Hepatic stellate cell (primary cell): ENCODE results near the gene ACY1.
A peak's percentile ranks its signal among the peaks of the same experiment; 100 is the strongest.

Experiments used
- DNase-seq: peaks from one replicate; pipeline ENCODE4 v3.0.0; 2011; ENCODE audit warnings: low spot score

The ACY1 gene

DNA sequence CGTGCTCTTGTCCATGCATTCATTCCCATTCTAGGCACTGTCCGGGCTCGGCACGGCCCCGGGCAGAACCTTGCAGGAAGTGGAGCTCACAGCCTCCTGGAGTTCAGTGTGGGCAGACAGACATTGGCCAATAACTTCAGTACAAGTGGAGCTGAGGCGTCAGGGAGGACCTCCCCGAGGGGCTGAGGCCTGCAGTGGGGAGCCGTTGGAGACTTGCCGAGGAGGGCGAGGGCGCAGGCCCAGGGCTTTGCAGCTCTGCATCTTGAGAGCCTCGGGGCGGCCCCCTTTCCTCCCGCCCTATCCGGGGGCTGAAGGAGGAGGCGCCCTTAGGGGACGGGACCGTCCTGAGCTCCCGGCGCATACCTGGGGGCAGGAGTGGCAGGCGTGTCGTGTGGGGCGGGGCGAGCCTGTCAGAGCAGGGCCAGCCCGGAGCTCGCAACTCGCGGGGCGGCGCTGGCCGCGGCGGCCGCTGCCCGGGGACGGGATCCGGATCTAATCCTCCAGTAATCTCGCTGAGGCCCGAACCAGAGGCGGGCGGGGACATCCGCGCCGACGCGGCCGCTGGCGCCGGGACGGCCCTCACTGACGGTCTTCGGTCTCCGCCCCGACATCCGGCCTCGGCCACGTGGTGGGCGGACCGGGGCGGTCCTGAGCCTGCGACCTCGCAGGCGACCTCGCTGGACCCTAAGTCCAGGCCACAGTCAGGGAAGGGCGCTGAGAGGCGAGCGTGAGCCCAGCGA lies at the start of gene ACY1:
Gene ACY1 (plus strand): TSS at position 698 of the 740 bp plus-strand sequence. CDS start 530 bp downstream, outside the sequence.
- DNase-seq, result peak; percentile 99

DNA sequence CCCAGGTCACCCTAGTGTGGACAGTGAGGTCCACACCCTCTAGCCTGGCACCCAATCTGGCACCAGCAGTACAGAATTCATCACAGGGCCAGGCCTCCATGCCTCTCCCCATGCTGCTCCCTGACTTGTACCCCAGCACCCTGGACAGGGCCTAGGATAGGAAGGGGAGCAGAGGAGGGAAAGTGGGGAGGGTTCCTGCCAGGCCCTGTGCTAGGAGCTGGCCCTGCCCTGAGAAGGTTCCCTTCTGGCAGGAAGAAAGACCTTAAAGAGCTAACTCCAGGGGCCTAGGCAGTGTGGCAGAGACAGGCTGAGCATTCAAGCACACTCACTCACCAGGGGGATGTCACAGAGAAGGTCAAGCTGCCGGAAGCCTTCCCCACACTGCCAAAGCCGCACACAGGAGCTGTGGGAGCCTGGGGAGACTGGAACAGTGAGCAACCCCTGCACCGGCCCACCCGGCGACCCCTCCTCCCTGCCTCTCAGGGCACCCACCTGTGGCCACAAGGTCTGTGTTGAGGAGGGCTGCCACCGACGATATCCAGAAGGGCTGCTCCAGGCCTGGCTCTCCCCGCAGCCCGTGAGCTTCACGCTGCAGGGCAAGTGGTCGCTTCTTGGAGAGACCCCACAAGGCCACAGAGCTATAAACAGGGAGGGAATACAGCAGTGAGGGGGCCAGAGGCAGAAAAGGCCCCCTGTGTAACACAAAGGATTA lies 49.0 kb upstream of the ACY1 start:
- DNase-seq, result no peak

- no peak for DNase-seq
Observed at GRCh38 chr3:51934991-51935885, 48.1 kb upstream of the ACY1 start.

DNA sequence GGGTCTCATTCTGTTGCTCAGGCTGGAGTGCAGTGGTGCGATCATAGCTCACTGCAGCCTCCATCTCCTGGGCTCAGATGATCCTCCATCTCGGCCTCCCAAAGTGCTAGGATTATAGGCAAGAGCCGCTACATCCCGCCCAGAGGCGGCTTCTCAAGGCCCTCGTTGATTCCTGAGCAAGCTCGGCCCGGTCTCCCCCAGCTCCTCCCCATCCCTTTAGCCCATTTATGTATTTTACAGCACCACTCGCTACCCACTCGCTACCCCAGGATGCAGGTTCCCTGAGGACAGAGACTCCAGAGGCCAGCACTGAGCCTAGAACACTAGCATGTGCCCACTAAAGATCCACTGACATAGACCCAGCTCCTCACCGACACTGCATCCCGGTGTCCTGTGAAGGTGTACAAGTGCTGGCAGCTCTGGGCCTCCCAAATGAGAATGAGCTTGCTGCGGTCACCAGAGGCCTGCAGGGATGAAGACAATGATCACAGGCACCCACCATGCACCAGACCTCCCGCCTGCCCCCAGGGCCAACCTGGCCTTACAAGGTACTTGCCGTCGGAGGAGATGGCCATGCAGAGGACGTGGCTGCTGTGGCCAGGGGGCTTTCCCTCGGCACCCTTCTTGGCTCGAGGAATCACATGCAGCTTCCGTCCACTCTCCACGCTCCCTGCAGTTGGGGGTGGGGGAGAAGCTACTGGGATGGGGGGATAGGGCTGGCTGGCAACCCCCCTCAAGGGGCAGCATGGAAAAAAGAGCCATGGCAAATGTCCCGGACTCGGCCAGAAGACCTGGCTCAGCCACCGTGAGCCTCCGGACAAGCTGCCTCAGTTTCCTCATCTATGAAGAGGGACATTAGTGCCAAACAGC lies 47.2 kb upstream of the ACY1 start:
- DNase-seq, result no peak

DNA sequence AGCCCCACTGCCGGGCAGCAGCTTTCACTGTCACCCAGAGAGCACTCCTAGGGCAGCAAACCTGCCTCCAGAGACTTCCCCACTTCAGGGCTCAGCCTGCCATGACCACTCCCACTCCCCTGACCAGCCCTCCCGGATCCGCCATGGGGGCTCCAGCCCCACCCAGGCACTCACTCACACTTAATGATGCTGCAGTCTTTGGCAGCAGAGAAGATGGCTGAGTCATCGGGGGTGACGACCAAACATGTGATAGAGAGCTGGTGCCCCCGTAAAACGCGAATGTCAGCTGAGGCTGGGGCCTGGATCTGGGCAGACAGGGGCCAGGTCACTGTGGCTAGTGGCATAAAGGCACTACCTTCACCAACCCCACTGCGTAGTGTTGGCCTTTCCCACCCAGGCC lies 46.3 kb upstream of the ACY1 start:
- no peak for DNase-seq

GRCh38 chr3:51937611-51938450 lies 45.5 kb upstream of the ACY1 start:
- no peak for DNase-seq

DNA sequence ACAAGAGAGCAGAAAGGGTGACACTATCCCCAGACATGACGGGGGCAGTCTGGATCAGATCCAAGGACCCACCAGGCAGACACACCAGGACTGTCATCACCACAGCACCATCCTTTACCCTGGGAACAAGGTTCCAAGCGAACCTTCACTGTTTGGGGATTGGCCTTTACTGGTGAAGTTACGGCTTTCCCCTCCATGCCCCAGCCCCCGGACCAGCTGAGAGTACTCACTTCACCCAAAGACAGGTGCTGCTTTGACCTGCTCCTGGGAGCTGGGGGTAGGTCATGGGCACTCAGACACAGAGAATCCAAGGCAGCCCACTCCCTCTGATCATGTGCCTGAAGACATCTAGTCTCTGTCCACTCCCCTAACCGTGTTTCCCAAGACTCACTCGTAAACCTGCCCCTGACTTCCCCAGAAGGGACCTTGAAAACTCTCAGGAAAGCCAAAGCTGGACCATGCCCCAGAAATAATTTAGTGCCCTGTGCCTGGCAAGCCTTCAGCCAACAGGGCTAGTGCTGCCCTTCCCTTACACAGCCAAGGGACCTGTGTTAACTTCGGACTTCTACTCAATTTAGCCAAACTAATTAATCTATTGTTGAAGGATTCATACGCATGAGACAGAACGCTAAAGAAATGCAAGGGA lies 44.4 kb upstream of the ACY1 start:
- DNase-seq, result no peak

- DNase-seq, result no peak
Observed at GRCh38 chr3:51940648-51941462, 42.5 kb upstream of the ACY1 start.

GRCh38 chr3:51941463-51941797 lies 41.9 kb upstream of the ACY1 start:
- no peak for DNase-seq

- DNase-seq, result peak; percentile 100
Observed at GRCh38 chr3:51941798-51942602, 41.3 kb upstream of the ACY1 start, which contains the start of the genes PARP3 and RRP9. Gene PARP3, plus strand, starts transcription at chr3:51942363. Its CDS starts 993 bp downstream, at chr3:51943356. Gene RRP9, minus strand, starts transcription at chr3:51941904. Its CDS starts 37 bp downstream, at chr3:51941867.

GRCh38 chr3:51942603-51943450 lies 40.5 kb upstream of the ACY1 start:
- peak; percentile 97 for DNase-seq

DNA sequence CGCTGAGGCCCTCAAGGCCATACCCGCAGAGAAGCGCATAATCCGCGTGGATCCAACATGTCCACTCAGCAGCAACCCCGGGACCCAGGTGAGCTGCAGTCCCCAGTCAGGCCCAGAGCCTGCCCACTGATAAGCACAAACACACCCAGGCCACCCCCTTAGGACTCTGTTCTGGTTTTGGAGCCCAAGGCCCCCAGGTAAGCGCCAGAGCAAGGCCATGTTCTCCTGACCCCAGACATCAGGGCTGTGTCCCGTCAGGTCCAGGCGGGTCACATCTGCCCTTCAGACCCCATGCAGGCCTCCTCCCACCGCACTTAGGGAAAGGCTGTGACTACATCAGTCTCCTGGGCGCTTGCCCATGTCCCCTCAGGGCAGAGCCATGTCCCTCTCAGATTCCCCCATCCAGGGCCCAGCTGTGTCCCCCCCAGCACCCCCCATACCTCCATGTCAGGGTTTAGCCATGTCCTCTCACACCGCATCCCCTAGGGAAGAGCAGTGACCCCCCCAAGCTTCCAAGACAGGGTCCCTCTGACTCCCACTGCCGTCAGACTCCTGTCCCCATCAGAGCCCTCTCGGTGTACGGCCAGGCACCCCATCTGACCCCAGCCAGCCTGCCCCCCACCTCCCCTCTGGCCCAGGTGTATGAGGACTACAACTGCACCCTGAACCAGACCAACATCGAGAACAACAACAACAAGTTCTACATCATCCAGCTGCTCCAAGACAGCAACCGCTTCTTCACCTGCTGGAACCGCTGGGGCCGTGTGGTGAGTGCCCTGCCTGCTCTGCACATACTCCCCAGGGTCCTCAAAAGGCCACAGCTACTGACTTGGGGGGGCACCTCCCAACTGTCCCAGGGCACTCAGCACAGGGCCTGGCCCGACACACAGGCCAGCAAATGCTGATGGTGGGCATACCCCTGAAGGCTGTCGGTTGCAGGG lies 39.6 kb upstream of the ACY1 start:
- no peak for DNase-seq

DNA sequence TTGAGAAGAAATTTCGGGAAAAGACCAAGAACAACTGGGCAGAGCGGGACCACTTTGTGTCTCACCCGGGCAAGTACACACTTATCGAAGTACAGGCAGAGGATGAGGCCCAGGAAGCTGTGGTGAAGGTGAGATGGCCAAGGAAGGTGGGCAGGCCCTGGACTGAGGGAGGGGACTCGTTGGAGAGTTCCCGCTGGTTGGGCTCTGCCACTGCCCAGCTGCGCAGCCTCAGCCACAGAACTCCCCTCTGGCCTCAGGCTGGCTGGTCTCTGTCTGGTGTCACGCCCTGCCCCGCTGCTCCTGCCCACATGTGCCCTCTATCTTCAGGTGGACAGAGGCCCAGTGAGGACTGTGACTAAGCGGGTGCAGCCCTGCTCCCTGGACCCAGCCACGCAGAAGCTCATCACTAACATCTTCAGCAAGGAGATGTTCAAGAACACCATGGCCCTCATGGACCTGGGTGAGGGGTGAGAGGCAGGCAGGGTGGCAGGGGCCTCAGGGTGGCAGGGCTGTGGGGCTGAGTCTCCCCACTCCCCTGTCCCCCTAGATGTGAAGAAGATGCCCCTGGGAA lies 38.8 kb upstream of the ACY1 start:
- no peak for DNase-seq

DNA sequence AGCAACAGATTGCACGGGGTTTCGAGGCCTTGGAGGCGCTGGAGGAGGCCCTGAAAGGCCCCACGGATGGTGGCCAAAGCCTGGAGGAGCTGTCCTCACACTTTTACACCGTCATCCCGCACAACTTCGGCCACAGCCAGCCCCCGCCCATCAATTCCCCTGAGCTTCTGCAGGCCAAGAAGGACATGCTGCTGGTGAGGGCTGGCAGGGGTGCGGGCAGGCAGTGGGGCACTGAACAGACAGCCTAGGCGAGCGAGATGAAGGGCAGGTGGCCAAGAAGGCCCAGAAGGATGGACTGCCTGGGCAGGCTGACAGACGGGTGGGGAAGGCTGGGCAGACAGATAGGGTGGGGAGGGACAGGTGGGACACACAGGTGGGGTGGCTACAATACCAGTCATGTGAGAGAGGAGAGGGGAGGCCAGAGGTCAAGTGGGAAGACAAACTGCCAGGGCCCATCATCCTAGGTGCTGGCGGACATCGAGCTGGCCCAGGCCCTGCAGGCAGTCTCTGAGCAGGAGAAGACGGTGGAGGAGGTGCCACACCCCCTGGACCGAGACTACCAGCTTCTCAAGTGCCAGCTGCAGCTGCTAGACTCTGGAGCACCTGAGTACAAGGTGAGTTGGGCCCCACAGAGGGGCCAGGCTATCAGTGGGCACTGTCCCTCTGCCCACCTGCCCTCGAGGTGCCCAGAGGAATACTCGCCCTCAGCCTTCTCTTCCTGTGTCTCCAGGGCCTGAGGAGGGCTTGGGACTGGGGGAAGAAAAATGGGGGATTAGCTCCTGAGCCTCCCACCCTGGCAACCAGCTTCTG lies 38.1 kb upstream of the ACY1 start:
- no peak for DNase-seq
